Nephron (organoid): Measurements from ENCODE around the gene HSD17B12.

Experiments
- H3K27ac Mint-ChIP-seq, 3 experiments: 2 replicates each; pipeline ENCODE4 v1.8.0; 2020; ENCODE audit warnings: mixed read lengths in 3 of 3, mild to moderate bottlenecking in 2 of 3, moderate library complexity in 1 of 3
- H3K27me3 Mint-ChIP-seq: 2 replicates; pipeline ENCODE4 v1.8.0; 2021; ENCODE audit warnings: low read depth, mild to moderate bottlenecking, moderate library complexity, mixed read lengths
- H3K36me3 Mint-ChIP-seq: 2 replicates; pipeline ENCODE4 v1.8.0; 2020; ENCODE audit warnings: low read depth, mixed read lengths
- H3K4me1 Mint-ChIP-seq: 2 replicates; pipeline ENCODE4 v1.8.0; 2020; ENCODE audit warnings: mixed read lengths
- H3K4me3 Mint-ChIP-seq, 3 experiments: 2 replicates each; pipeline ENCODE4 v1.8.0; 2020; ENCODE audit warnings: mild to moderate bottlenecking in 3 of 3, mixed read lengths in 3 of 3, moderate library complexity in 2 of 3
- H3K9me3 Mint-ChIP-seq: 2 replicates; pipeline ENCODE4 v1.8.0; 2020; ENCODE audit warnings: mixed read lengths
- CTCF ChIP-seq, 3 experiments: fragments of 200-600 bp; sonication (generic); IDR thresholded peaks; one replicate each; pipeline ENCODE4 v1.5.0; 2021; ENCODE audit warnings: antibody characterized with exemption in 3 of 3; ENCODE audit not compliant: unreplicated experiment in 3 of 3

The HSD17B12 gene

GRCh38 chr11:43690929-43691725, 10.6 kb downstream of the HSD17B12 start:
- H3K9me3 Mint-ChIP-seq: peaks cover 4% of the 10 kb centered on the region
- TF ChIP-seq CTCF (IDR thresholded peaks at IDR 0.05; ENCODE audit: unreplicated experiment in 3 of 3): no peak
- H3K36me3 Mint-ChIP-seq: peaks cover 33% of the 10 kb centered on the region
- H3K27ac Mint-ChIP-seq: no peak overlapping the region
- H3K4me1 Mint-ChIP-seq: no peaks in the 10 kb centered on the region
- H3K27me3 Mint-ChIP-seq: no peaks in the 10 kb centered on the region
- H3K4me3 Mint-ChIP-seq: no peak overlapping the region

GRCh38 chr11:43691806-43692205, 11.3 kb downstream of the HSD17B12 start:
- TF ChIP-seq CTCF (IDR thresholded peaks at IDR 0.05; ENCODE audit: unreplicated experiment in 3 of 3): no peak
- Mint-ChIP-seq H3K9me3 (peaks cover 4% of the 10 kb centered on the region), H3K4me1 (no peaks in the 10 kb centered on the region), H3K27ac (no peak overlapping the region), H3K27me3 (no peaks in the 10 kb centered on the region), H3K36me3 (peaks cover 35% of the 10 kb centered on the region), H3K4me3 (no peak overlapping the region)

- Mint-ChIP-seq H3K9me3 (peaks cover 9% of the 10 kb centered on the region), H3K4me3 (no peak overlapping the region), H3K4me1 (no peaks in the 10 kb centered on the region), H3K27ac (no peak overlapping the region), H3K27me3 (no peaks in the 10 kb centered on the region), H3K36me3 (peaks cover 39% of the 10 kb centered on the region)
- no peak for TF ChIP-seq CTCF (IDR thresholded peaks at IDR 0.05; ENCODE audit: unreplicated experiment in 3 of 3)
Measured at GRCh38 chr11:43693069-43693468, 12.5 kb downstream of the HSD17B12 start.

- Mint-ChIP-seq H3K4me3 (no peak overlapping the region), H3K27me3 (no peaks in the 10 kb centered on the region), H3K36me3 (peaks cover 39% of the 10 kb centered on the region), H3K4me1 (no peaks in the 10 kb centered on the region), H3K27ac (no peak overlapping the region), H3K9me3 (peaks cover 9% of the 10 kb centered on the region)
- TF ChIP-seq CTCF (IDR thresholded peaks at IDR 0.05; ENCODE audit: unreplicated experiment in 3 of 3): no peak
Measured at GRCh38 chr11:43693731-43694130, 13.2 kb downstream of the HSD17B12 start.

GRCh38 chr11:43694477-43694876, 13.9 kb downstream of the HSD17B12 start:
- Mint-ChIP-seq H3K4me1 (no peaks in the 10 kb centered on the region), H3K9me3 (peaks cover 9% of the 10 kb centered on the region)
- TF ChIP-seq CTCF (IDR thresholded peaks at IDR 0.05; ENCODE audit: unreplicated experiment in 3 of 3): no peak

GRCh38 chr11:43697679-43698078, 17.1 kb downstream of the HSD17B12 start:
- Mint-ChIP-seq H3K4me3 (no peak overlapping the region), H3K9me3 (peaks cover 33% of the 10 kb centered on the region), H3K27ac (no peak overlapping the region), H3K36me3 (peaks cover 54% of the 10 kb centered on the region), H3K4me1 (no peaks in the 10 kb centered on the region), H3K27me3 (no peaks in the 10 kb centered on the region)
- TF ChIP-seq CTCF (IDR thresholded peaks at IDR 0.05; ENCODE audit: unreplicated experiment in 3 of 3): no peak

More at GRCh38 chr11:43694477-43694876, 13.9 kb downstream of the HSD17B12 start:
- peaks cover 41% of the 10 kb centered on the region for H3K36me3 Mint-ChIP-seq
- no peak overlapping the region for H3K4me3 Mint-ChIP-seq
- H3K27me3 Mint-ChIP-seq: no peaks in the 10 kb centered on the region
- no peak overlapping the region for H3K27ac Mint-ChIP-seq
